ENCODE measurements around the gene VRTN. TPM values are rescaled to one million over a fixed set of nuclear protein-coding genes. Genes with fewer than 3 reads are reported as not detected.

VRTN gene
- total and polyA plus RNA-seq, 2 of the 8 experiments (the other 6 are each of a cell fraction or from before 2014, with no cell fraction given) = 133 to 148 TPM

Other genes with a start within 250 kb of the VRTN start
- 0.22 and 0.27 TPM in 2 replicates for gene VSX2, start 109.0 kb upstream of the VRTN start, total RNA-seq (2021; fragmentation: NEBNext Ultra II Directional; extraction: Animal tissue kit (Norgen Biotek cat#: 25700))
- 0.08 and 0.24 TPM in 2 replicates for gene VSX2, start 109.0 kb upstream of the VRTN start, polyA plus RNA-seq (2011; rRNA removed)
- gene ABCD4, start 45.5 kb upstream of the VRTN start, total RNA-seq (2021; fragmentation: NEBNext Ultra II Directional; extraction: Animal tissue kit (Norgen Biotek cat#: 25700)) = 84.8 and 97.7 TPM in 2 replicates
- gene ABCD4, start 45.5 kb upstream of the VRTN start, polyA plus RNA-seq (2011; rRNA removed) = 47.9 and 99.4 TPM in 2 replicates
- 3.0 and 3.5 TPM in 2 replicates for gene SYNDIG1L, start 77.7 kb downstream of the VRTN start, total RNA-seq (2021; fragmentation: NEBNext Ultra II Directional; extraction: Animal tissue kit (Norgen Biotek cat#: 25700))
- 2.5 and 3.2 TPM in 2 replicates for gene SYNDIG1L, start 77.7 kb downstream of the VRTN start, polyA plus RNA-seq (2011; rRNA removed)
- 168 and 178 TPM in 2 replicates for gene NPC2, start 144.8 kb downstream of the VRTN start, total RNA-seq (2021; fragmentation: NEBNext Ultra II Directional; extraction: Animal tissue kit (Norgen Biotek cat#: 25700))
- 258 and 287 TPM in 2 replicates for gene NPC2, start 144.8 kb downstream of the VRTN start, polyA plus RNA-seq (2011; rRNA removed)
- gene ISCA2, start 145.3 kb downstream of the VRTN start, total RNA-seq (2021; fragmentation: NEBNext Ultra II Directional; extraction: Animal tissue kit (Norgen Biotek cat#: 25700)) = 43.5 and 51.5 TPM in 2 replicates
- 58.2 and 78.6 TPM in 2 replicates for gene ISCA2, start 145.3 kb downstream of the VRTN start, polyA plus RNA-seq (2011; rRNA removed)